K562 (cell line): Measurements from ENCODE around the gene PTPRG. TPM values are rescaled to one million over a fixed set of nuclear protein-coding genes. Genes with fewer than 3 reads are reported as not detected.
A peak's percentile ranks its signal among the peaks of the same experiment; 100 is the strongest.

ENCODE experiments used
- ATAC-seq: fragments of 200-7000 bp; cut with Tn5 transposase; 3 replicates; pipeline ENCODE4 v1.9.1; 2020; ENCODE audit warnings: moderate library complexity
- BruUV-seq: library from RNA; stranded (reverse); fragments of 400-500 nt; replicated peaks from 2 replicates; lab custom pipeline; 2021; lab: Mats Ljungman, UMichigan
- CTCF ChIA-PET: fragments of 300-600 bp; formaldehyde crosslinking; extraction: SDS; loops from one replicate; lab custom pipeline; 2021; ENCODE audit warnings: low intra/inter-chr PET ratio; lab: Yijun Ruan, JAX
- POLR2A ChIA-PET: fragments of 300-600, 350-650 bp; sonication (Branson Sonifier 250); formaldehyde crosslinking; extraction: SDS; loops from one replicate; lab custom pipeline; 2021; ENCODE audit warnings: antibody characterized with exemption, inconsistent platforms; lab: Yijun Ruan, JAX
- DNase-seq, 4 experiments: peaks; one replicate each; pipeline versions ENCODE4 v3.0.0 to v3.0.0-alpha.2; 2011 to 2018; ENCODE audit warnings: low spot score in 3 of 4, mixed read lengths in 3 of 4; ENCODE audit errors: extremely low read depth in 1 of 4
- FAIRE-seq: peaks from 2 replicates; lab custom pipeline; 2011; peaks lifted over from hg19 to GRCh38; lab: Jason Lieb, UNC
- H2AFZ ChIP-seq: 2 replicates; pipeline ENCODE4 v1.6.0; 2011; ENCODE audit warnings: low read depth, low read length, control low read depth, inconsistent platforms
- H3K27ac ChIP-seq: fragments of 200-600 bp; 3 replicates; pipeline ENCODE4 v1.8.0; 2011; ENCODE audit warnings: low read depth, mild to moderate bottlenecking, control low read depth, inconsistent platforms, low read length, moderate library complexity, mixed read lengths; ENCODE audit errors: extremely low read depth
- H3K27me3 ChIP-seq, 2 experiments: fragments of 300-600 bp in 1 of 2; 2 replicates in 1 of 2; 3 replicates in 1 of 2; pipeline versions ENCODE4 v1.6.0 to v1.8.0; 2011; ENCODE audit warnings: inconsistent platforms in 2 of 2, low read length in 2 of 2, mild to moderate bottlenecking in 1 of 2, mixed read lengths in 1 of 2, moderate library complexity in 1 of 2; ENCODE audit not compliant: control insufficient read depth in 2 of 2, insufficient read depth in 2 of 2
- H3K36me3 ChIP-seq: fragments of 300-600 bp; 3 replicates; pipeline ENCODE4 v1.8.0; 2011; ENCODE audit warnings: mild to moderate bottlenecking, low read length, inconsistent platforms; ENCODE audit not compliant: control insufficient read depth, insufficient read depth
- H3K4me1 ChIP-seq, 2 experiments: fragments of 200-600 bp in 1 of 2; replicated peaks in 1 of 2; 2 replicates in 1 of 2; 3 replicates in 1 of 2; pipeline versions ENCODE4 v1.5.1 to v1.8.0; 2011; ENCODE audit warnings: inconsistent platforms in 2 of 2, low read length in 2 of 2, mild to moderate bottlenecking in 1 of 2, mixed read lengths in 1 of 2, moderate library complexity in 1 of 2; ENCODE audit not compliant: control insufficient read depth in 2 of 2, insufficient read depth in 2 of 2
- H3K4me2 ChIP-seq: 2 replicates; pipeline ENCODE4 v1.6.1; 2011; ENCODE audit warnings: low read length, control low read depth, inconsistent platforms, mixed read lengths; ENCODE audit not compliant: insufficient read depth
- H3K4me3 ChIP-seq: fragments of 200-600 bp; sonication (generic), shearing (Covaris generic); 2 replicates; pipeline ENCODE4 v1.5.1; 2016; ENCODE audit warnings: control low read depth, inconsistent platforms
- H3K79me2 ChIP-seq: fragments of 200-600 bp; 3 replicates; pipeline ENCODE4 v1.8.0; 2011; ENCODE audit warnings: low read length, inconsistent platforms; ENCODE audit not compliant: control insufficient read depth, insufficient read depth
- H3K9ac ChIP-seq, 2 experiments: 2 replicates each; pipeline versions ENCODE4 v1.6.0 to v1.6.1; 2011; ENCODE audit warnings: low read depth in 2 of 2, low read length in 2 of 2, control low read depth in 1 of 2, inconsistent platforms in 1 of 2, mild to moderate bottlenecking in 1 of 2, mixed read lengths in 1 of 2; ENCODE audit not compliant: insufficient read depth in 1 of 2
- H3K9me1 ChIP-seq: one replicate; pipeline ENCODE4 v1.6.0; 2011; ENCODE audit warnings: inconsistent platforms, mild to moderate bottlenecking, low read length, moderate library complexity; ENCODE audit not compliant: control insufficient read depth, insufficient read depth
- H3K9me3 ChIP-seq: replicated peaks from 2 replicates; pipeline ENCODE4 v1.5.1; 2011; ENCODE audit warnings: low read depth, low read length, inconsistent platforms; ENCODE audit not compliant: control insufficient read depth, insufficient read depth
- H4K20me1 ChIP-seq: replicated peaks from 2 replicates; pipeline ENCODE4 v1.6.1; 2011; ENCODE audit warnings: low read length, inconsistent platforms, mixed read lengths; ENCODE audit not compliant: control insufficient read depth, insufficient read depth
- CLOCK ChIP-seq: fragments of 250-450 bp; sonication (Bioruptor Pico); IDR thresholded peaks from 2 replicates; pipeline ENCODE4 v1.4.0; 2020; ENCODE audit warnings: mild to moderate bottlenecking, moderate library complexity, borderline replicate concordance
- GTF2F1 ChIP-seq: IDR thresholded peaks from 2 replicates; pipeline ENCODE4 v1.6.1; 2011; ENCODE audit warnings: low read depth, low read length, improper control_type of control experiment
- HMG20B ChIP-seq: fragments of 250-450 bp; sonication (Bioruptor Pico); IDR thresholded peaks from 2 replicates; pipeline ENCODE4 v1.5.0; 2021; ENCODE audit warnings: mild to moderate bottlenecking
- ID3 ChIP-seq, 2 experiments: fragments of 250-450 bp in 1 of 2; fragments of 450-650 bp in 1 of 2; sonication (Bioruptor Pico) in 1 of 2; IDR thresholded peaks; 2 replicates each; pipeline versions ENCODE4 v1.6.1 to v1.8.0; 2016 to 2021; ENCODE audit warnings: mild to moderate bottlenecking in 2 of 2, moderate library complexity in 2 of 2, missing compliant biosample characterization in 1 of 2, missing genetic modification characterization in 1 of 2
- MAFG ChIP-seq: fragments of 450-650 bp; conservative IDR thresholded peaks from 2 replicates; pipeline ENCODE4 v1.6.1; 2016; ENCODE audit warnings: missing genetic modification characterization, missing compliant biosample characterization
- MYC ChIP-seq, 2 experiments: fragments of 250-450 bp in 1 of 2; sonication (Bioruptor Pico) in 1 of 2; IDR thresholded peaks; 2 replicates each; pipeline versions ENCODE4 v1.5.1 to v1.6.1; 2012 to 2021; ENCODE audit warnings: low read depth in 2 of 2, borderline replicate concordance in 1 of 2, improper control_type of control experiment in 1 of 2, low read length in 1 of 2, mild to moderate bottlenecking in 1 of 2, moderate library complexity in 1 of 2
- NFYB ChIP-seq: IDR thresholded peaks from 2 replicates; pipeline ENCODE4 v1.6.1; 2011; ENCODE audit warnings: mild to moderate bottlenecking, moderate library complexity; ENCODE audit not compliant: insufficient read length; ENCODE audit errors: extremely low read depth
- XRCC5 ChIP-seq: fragments of 200-400 bp; formaldehyde crosslinking; IDR thresholded peaks from 2 replicates; pipeline ENCODE4 v1.6.1; 2017; ENCODE audit warnings: low read depth, mild to moderate bottlenecking, low read length
- ZBTB1 ChIP-seq: sonication (generic); formaldehyde crosslinking; IDR thresholded peaks from 2 replicates; pipeline ENCODE4 v1.8.1; 2023; ENCODE audit warnings: missing genetic modification reagents, low read depth, mild to moderate bottlenecking, borderline replicate concordance
- ZFP1 ChIP-seq: fragments of 450-650 bp; formaldehyde crosslinking; IDR thresholded peaks from 2 replicates; pipeline ENCODE4 v1.4.0; 2020; ENCODE audit warnings: mild to moderate bottlenecking, mixed read lengths
- ZNF184 ChIP-seq: sonication (generic); formaldehyde crosslinking; IDR thresholded peaks from 2 replicates; pipeline ENCODE4 v1.5.0; 2020; ENCODE audit warnings: missing genetic modification reagents
- ZNF444 ChIP-seq: fragments of 250-450 bp; sonication (Bioruptor Pico); IDR thresholded peaks from 2 replicates; pipeline ENCODE4 v1.4.0; 2020; ENCODE audit warnings: mild to moderate bottlenecking, moderate library complexity
- ZNF707 ChIP-seq: fragments of 250-450 bp; sonication (Bioruptor Pico); conservative IDR thresholded peaks from 2 replicates; pipeline ENCODE4 v1.8.0; 2022; ENCODE audit warnings: inconsistent platforms, mild to moderate bottlenecking, moderate library complexity
- WGBS: fragments of 100-300 bp; shearing (Covaris generic); methylation state at CpG from one replicate; pipeline ENCODE4 v1.1.6; 2016; ENCODE audit warnings: low coverage, mixed read lengths; ENCODE audit not compliant: insufficient coverage; ENCODE audit errors: missing lambda C conversion rate; 5-methylcytosine and 5-hydroxymethylcytosine counted together
- in situ Hi-C: fragments of 300-500 bp; cut with MboI; formaldehyde crosslinking; loops from 4 replicates; pipeline ENCODE4 v1.15.0; 2018; ENCODE audit warnings: inconsistent platforms, mixed read lengths
- intact Hi-C: fragments of 100-400 bp; cut with micrococcal nuclease; formaldehyde crosslinking; loops from 2 replicates; pipeline ENCODE4 v1.14.2; 2022
- polyA plus RNA-seq, 8 experiments: library from polyadenylated mRNA; depleted of rRNA in 4 of 8; stranded (reverse) in 5 of 8; unstranded in 3 of 8; fragments of >200 nt; fragmentation: Nextera tagmentation in 2 of 8; fragmentation: Illumina TruSeq in 1 of 8; extraction: Ambion mirVana in 2 of 8; extraction: Trizol in 1 of 8; gene quantifications; 2 replicates each; pipeline versions ENCODE4 v1.2.1 to v1.2.3, GENCODE V29; 2011 to 2014; ENCODE audit warnings: inconsistent platforms in 1 of 8, missing spikeins in 1 of 8
- total RNA-seq, 7 experiments: library from RNA; depleted of rRNA in 6 of 7; stranded (reverse); fragments of >200 nt in 6 of 7; fragmentation: Illumina TruSeq in 2 of 7; extraction: Trizol in 2 of 7; gene quantifications; 2 replicates each; pipeline versions ENCODE4 v1.2.1 to v1.2.3, GENCODE V29; 2011 to 2021; ENCODE audit warnings: low replicate concordance in 1 of 7

The PTPRG gene
- total and polyA plus RNA-seq, 9 of the 15 experiments (the other 6 are each of a cell fraction or from before 2014, with no cell fraction given): 0.16 TPM; not detected in 8

GRCh38 chr3:62048577-62048976 lies 487.2 kb downstream of the PTPRG start (continued):
- no peak for TF ChIP-seq ZNF707 (CRISPR knock-in tag)
- peak; percentile 65 for TF ChIP-seq MAFG (tag)
- TF ChIP-seq GTF2F1: no peak

GRCh38 chr3:62049033-62049432 lies 487.7 kb downstream of the PTPRG start:
- Histone ChIP-seq H4K20me1 (no peaks in the 10 kb centered on the region), H3K9me3 (no peaks in the 10 kb centered on the region), H3K9ac (no peak overlapping the region), H3K36me3 (no peaks in the 10 kb centered on the region), H3K27ac (no peak overlapping the region), H3K79me2 (no peaks in the 10 kb centered on the region), H3K4me1 (no peaks in the 10 kb centered on the region), H3K27me3 (no peaks in the 10 kb centered on the region), H3K4me3 (no peak overlapping the region), H2AFZ (no peak overlapping the region), H3K9me1 (no peaks in the 10 kb centered on the region), H3K4me2 (no peak overlapping the region)
- no TSS peak for BruUV-seq
- ATAC-seq (no peak), FAIRE-seq (no peak), DNase-seq (no peak)
- ChIA-PET CTCF (no interaction called here), POLR2A (no interaction called here)
- intact Hi-C loops (no loop called here), in situ Hi-C loops (no loop called here)
- 0% methylated on average over 6 of the region's 6 CpGs for WGBS
- TF ChIP-seq ID3 (CRISPR knock-in tag; IDR thresholded peaks at IDR 0.05): no peak
- TF ChIP-seq ID3 (tag; IDR thresholded peaks at IDR 0.05): no peak
- TF ChIP-seq ZFP1 (CRISPR knock-in tag): no peak
- no peak for TF ChIP-seq HMG20B (CRISPR knock-in tag)
- TF ChIP-seq ZNF184 (CRISPR knock-in tag): no peak
- no peak for TF ChIP-seq XRCC5
- TF ChIP-seq NFYB: no peak
- TF ChIP-seq CLOCK (CRISPR knock-in tag): no peak
- TF ChIP-seq MYC (IDR thresholded peaks at IDR 0.05; ENCODE audit: low read depth, low read length): no peak
- no peak for TF ChIP-seq MYC (CRISPR knock-in tag; IDR thresholded peaks at IDR 0.05; ENCODE audit: borderline replicate concordance, low read depth)
- TF ChIP-seq ZBTB1 (CRISPR knock-in tag): no peak
- TF ChIP-seq ZNF444 (CRISPR knock-in tag): no peak
